AG04449 (cell line): Measurements from ENCODE around the gene DRAM1.
"Not testable (repeated sequence)": the region's sequence is repeated elsewhere in the genome, so short reads cannot be mapped to it uniquely, and the experiment has no call there.

Experiments
- CTCF ChIA-PET: fragments of 350-600 bp; formaldehyde crosslinking; extraction: SDS; loops from one replicate; lab custom pipeline; 2021; ENCODE audit warnings: antibody characterized with exemption; lab: Yijun Ruan, JAX
- POLR2A ChIA-PET: fragments of 400-600, 350-600 bp; formaldehyde crosslinking; extraction: SDS; loops from one replicate; lab custom pipeline; 2020; ENCODE audit warnings: antibody characterized with exemption, inconsistent platforms; lab: Yijun Ruan, JAX
- DNase-seq: peaks from one replicate; pipeline ENCODE4 v3.0.0-alpha.2; 2010; ENCODE audit warnings: low read depth, low spot score
- H3K4me3 ChIP-seq: 2 replicates; pipeline ENCODE4 v1.5.1; 2011; ENCODE audit warnings: low read depth, mild to moderate bottlenecking, control low read depth, low read length
- CTCF ChIP-seq: IDR thresholded peaks from one replicate; pipeline ENCODE4 v1.5.1; 2011; ENCODE audit warnings: mild to moderate bottlenecking, moderate library complexity, low read length, control low read depth, inconsistent platforms; ENCODE audit not compliant: insufficient read depth; ENCODE audit errors: missing control alignments

Gene DRAM1

GRCh38 chr12:101878243-101878821, 952 bp downstream of the DRAM1 start:
- POLR2A ChIA-PET, result no interaction called here
- DNase-seq, result no peak
- TF ChIP-seq CTCF, result no peak
- CTCF ChIA-PET, result interaction anchor here (1.0 kb wide), 1 partner anchor 8 kb away, joined by 3 read pairs; no protein-coding TSS in a partner anchor
- H3K4me3 ChIP-seq, result peak overlapping the region; percentile 95

- ChIA-PET POLR2A (interaction anchor here (1.7 kb wide), 1 partner anchor 25 kb away, joined by 3 read pairs; no protein-coding TSS in a partner anchor), CTCF (interaction anchor here (1.3 to 1.8 kb wide), 2 partner anchors 41 to 51 kb away, joined by 4 to 7 read pairs; partner anchors contain the start of gene GNPTAB)
- H3K4me3 ChIP-seq, result no peak overlapping the region
- no peak for DNase-seq
- TF ChIP-seq CTCF, result no peak
These were observed 3.4 kb downstream of the DRAM1 start for GRCh38 chr12:101880769-101881168.

GRCh38 chr12:101881228-101881627, 3.8 kb downstream of the DRAM1 start:
- ChIA-PET POLR2A (no interaction called here), CTCF (interaction anchor here (1.3 to 1.8 kb wide), 2 partner anchors 41 to 51 kb away, joined by 4 to 7 read pairs; partner anchors contain the start of gene GNPTAB)
- no peak for TF ChIP-seq CTCF
- no peak overlapping the region for H3K4me3 ChIP-seq
- no peak for DNase-seq

GRCh38 chr12:101884174-101884573, 6.8 kb downstream of the DRAM1 start:
- DNase-seq, result no peak
- CTCF ChIA-PET, result no interaction called here
- POLR2A ChIA-PET, result no interaction called here
- no peak overlapping the region for H3K4me3 ChIP-seq
- TF ChIP-seq CTCF, result no peak

GRCh38 chr12:101884781-101885340, 7.5 kb downstream of the DRAM1 start:
- DNase-seq, CTCF ChIA-PET, H3K4me3 ChIP-seq: not testable (repeated sequence)
- POLR2A ChIA-PET, result interaction anchor here (0.7 kb wide), 2 partner anchors 45 to 64 kb away, joined by 3 read pairs; no protein-coding TSS in a partner anchor

GRCh38 chr12:101885912-101886561, 8.7 kb downstream of the DRAM1 start:
- POLR2A ChIA-PET, result no interaction called here
- no peak for TF ChIP-seq CTCF
- DNase-seq, result no peak
- H3K4me3 ChIP-seq, result no peak overlapping the region
- CTCF ChIA-PET, result interaction anchor here (1.1 kb wide), 1 partner anchor 8 kb away, joined by 3 read pairs; no protein-coding TSS in a partner anchor
